Mesothelial cell of epicardium (in vitro differentiated cells): Measurements from ENCODE around the gene FCRL4. TPM values are rescaled to one million over a fixed set of nuclear protein-coding genes. Genes with fewer than 3 reads are reported as not detected.

ENCODE experiments used
- DNase-seq, 2 experiments: peaks; one replicate each; pipeline ENCODE4 v3.0.0; 2021; ENCODE audit warnings: low spot score in 2 of 2; ENCODE audit not compliant: unreplicated experiment in 2 of 2
- H3K27ac Mint-ChIP-seq: 2 replicates; pipeline ENCODE4 v1.8.0; 2021; ENCODE audit warnings: mixed read lengths
- H3K27me3 Mint-ChIP-seq: 2 replicates; pipeline ENCODE4 v1.8.0; 2021; ENCODE audit warnings: low read depth, mixed read lengths
- H3K36me3 Mint-ChIP-seq: 2 replicates; pipeline ENCODE4 v1.8.0; 2021; ENCODE audit warnings: mixed read lengths
- H3K4me1 Mint-ChIP-seq: 2 replicates; pipeline ENCODE4 v1.8.0; 2021; ENCODE audit warnings: mixed read lengths
- H3K4me3 Mint-ChIP-seq: 2 replicates; pipeline ENCODE4 v1.8.0; 2021; ENCODE audit warnings: mild to moderate bottlenecking, moderate library complexity, mixed read lengths
- H3K9me3 Mint-ChIP-seq: 2 replicates; pipeline ENCODE4 v1.8.0; 2021; ENCODE audit warnings: mixed read lengths
- CTCF ChIP-seq: fragments of 200-600 bp; sonication (generic); IDR thresholded peaks from one replicate; pipeline ENCODE4 v1.5.0; 2021; ENCODE audit warnings: antibody characterized with exemption; ENCODE audit not compliant: unreplicated experiment
- total RNA-seq: library from RNA; stranded (reverse); gene quantifications from 3 replicates; pipeline ENCODE4 v1.2.1, GENCODE V29; 2021

Gene FCRL4
- total RNA-seq, 1 donor from 2014 or later: 0.18 TPM

DNA sequence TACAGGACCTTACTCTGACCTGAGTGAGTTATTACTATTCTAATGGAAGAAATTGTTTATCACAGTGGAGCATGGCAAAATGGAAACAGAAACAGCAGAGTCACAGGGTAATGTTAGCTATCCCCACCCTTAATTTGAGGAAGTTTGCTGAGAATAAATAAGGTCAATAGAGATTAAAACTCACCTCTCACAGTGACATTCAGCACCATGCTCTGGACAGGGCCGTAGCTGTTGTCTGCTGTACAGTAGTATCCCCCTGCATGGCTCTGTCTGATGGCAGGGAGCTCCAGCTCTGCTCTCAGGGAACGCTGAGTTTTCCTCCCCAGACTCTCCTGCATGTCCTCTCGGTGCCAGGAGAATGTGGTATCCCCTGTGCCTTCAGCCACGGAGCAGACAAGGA, 11.9 kb downstream of the FCRL4 start:
- no peaks in the 10 kb centered on the region for H3K4me1 Mint-ChIP-seq
- H3K27me3 Mint-ChIP-seq: peaks cover 28% of the 10 kb centered on the region
- no peak for DNase-seq
- H3K27ac Mint-ChIP-seq: no peak overlapping the region
- no peaks in the 10 kb centered on the region for H3K36me3 Mint-ChIP-seq
- no peak overlapping the region for H3K4me3 Mint-ChIP-seq
- no peaks in the 10 kb centered on the region for H3K9me3 Mint-ChIP-seq
- no peak for TF ChIP-seq CTCF

- Mint-ChIP-seq H3K4me1 (no peaks in the 10 kb centered on the region), H3K27me3 (peaks cover 25% of the 10 kb centered on the region), H3K36me3 (no peaks in the 10 kb centered on the region), H3K9me3 (no peaks in the 10 kb centered on the region), H3K27ac (no peak overlapping the region), H3K4me3 (no peak overlapping the region)
- no peak for DNase-seq
- TF ChIP-seq CTCF: no peak
Measured at GRCh38 chr1:157584503-157584902, 13.4 kb downstream of the FCRL4 start.

GRCh38 chr1:157580828-157581210, 17.1 kb downstream of the FCRL4 start:
- H3K4me1 Mint-ChIP-seq: no peaks in the 10 kb centered on the region
- TF ChIP-seq CTCF: no peak

GRCh38 chr1:157580179-157580827, 17.6 kb downstream of the FCRL4 start:
- DNase-seq: peak in 1 of 2 experiments; percentile 51
- H3K4me3 Mint-ChIP-seq: no peak overlapping the region
- H3K27ac Mint-ChIP-seq: no peak overlapping the region
- H3K4me1 Mint-ChIP-seq: no peaks in the 10 kb centered on the region
- H3K36me3 Mint-ChIP-seq: no peaks in the 10 kb centered on the region
- H3K27me3 Mint-ChIP-seq: peaks cover 16% of the 10 kb centered on the region
- no peaks in the 10 kb centered on the region for H3K9me3 Mint-ChIP-seq
- peak; percentile 64 for TF ChIP-seq CTCF

More at GRCh38 chr1:157580828-157581210, 17.1 kb downstream of the FCRL4 start:
- Mint-ChIP-seq H3K27me3 (peaks cover 15% of the 10 kb centered on the region), H3K36me3 (no peaks in the 10 kb centered on the region), H3K27ac (no peak overlapping the region), H3K4me3 (no peak overlapping the region), H3K9me3 (no peaks in the 10 kb centered on the region)
- no peak for DNase-seq

DNA sequence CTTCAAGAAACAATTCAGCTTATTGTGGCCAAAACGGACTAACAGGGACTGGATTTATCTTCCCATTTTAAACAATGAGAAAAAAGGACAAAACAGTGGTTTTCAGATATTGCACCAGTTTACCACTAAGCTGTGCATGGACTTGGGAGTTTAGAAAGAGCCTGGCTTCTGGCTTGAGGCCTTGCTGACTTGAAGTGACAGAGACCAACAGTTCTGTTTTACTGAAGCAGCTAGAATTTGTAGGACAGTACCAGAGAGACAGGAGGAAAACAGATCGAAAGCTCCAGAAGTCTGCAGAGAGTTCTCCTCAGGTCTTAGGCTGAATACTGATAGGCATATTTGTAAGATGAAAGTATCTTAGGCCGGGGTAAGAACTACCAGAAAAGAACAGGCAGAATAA, 20.5 kb downstream of the FCRL4 start:
- peaks cover 16% of the 10 kb centered on the region for H3K27me3 Mint-ChIP-seq
- DNase-seq: no peak
- no peaks in the 10 kb centered on the region for H3K4me1 Mint-ChIP-seq
- H3K27ac Mint-ChIP-seq: no peak overlapping the region
- no peaks in the 10 kb centered on the region for H3K36me3 Mint-ChIP-seq
- TF ChIP-seq CTCF: no peak
- H3K4me3 Mint-ChIP-seq: no peak overlapping the region
- H3K9me3 Mint-ChIP-seq: no peaks in the 10 kb centered on the region

DNA sequence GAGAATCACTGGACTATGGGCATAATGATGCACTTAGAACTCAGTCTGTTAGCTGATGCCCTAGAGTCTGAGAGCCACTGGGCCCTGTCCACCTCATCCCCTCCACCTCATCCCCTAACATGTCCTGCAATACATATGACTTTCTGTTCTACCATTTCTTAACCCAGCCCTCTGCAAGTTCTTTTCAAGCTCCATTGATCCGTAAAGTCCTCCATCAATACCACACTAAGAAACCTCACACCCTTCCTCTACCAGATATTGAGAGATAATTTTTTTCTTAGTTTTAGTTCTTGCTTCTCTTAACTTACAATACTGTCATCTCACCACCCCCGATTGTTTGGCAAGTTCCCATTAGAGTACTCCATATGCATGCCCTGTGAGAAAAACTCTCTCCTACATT, 22.1 kb downstream of the FCRL4 start:
- peaks cover 13% of the 10 kb centered on the region for H3K27me3 Mint-ChIP-seq
- no peak for TF ChIP-seq CTCF

More for the DNA sequence above, 22.1 kb downstream of the FCRL4 start:
- H3K27ac Mint-ChIP-seq: no peak overlapping the region
- no peaks in the 10 kb centered on the region for H3K4me1 Mint-ChIP-seq
- no peaks in the 10 kb centered on the region for H3K36me3 Mint-ChIP-seq
- no peaks in the 10 kb centered on the region for H3K9me3 Mint-ChIP-seq
- H3K4me3 Mint-ChIP-seq: no peak overlapping the region
- DNase-seq: no peak
